ENCODE data around the gene GAS2L2.

GRCh38 chr17:35740997-35741931 lies 11.8 kb downstream of the GAS2L2 start:
- no peak for TF ChIP-seq CTCF (IDR thresholded peaks at IDR 0.05; ENCODE audit: low read depth, low read length)
- no peak for TF ChIP-seq EZH2phosphoT487 (IDR thresholded peaks at IDR 0.05; ENCODE audit: low read depth)
